Heart left ventricle (tissue), 13 donors: ENCODE results near the gene PCDHA6.

Experiments
- POLR2A ChIP-seq, 2 donors: fragments of 450-650 bp; IDR thresholded peaks; one replicate each; pipeline ENCODE4 v1.6.1; 2017; ENCODE audit warnings: antibody characterized with exemption in 2 of 2, mild to moderate bottlenecking in 2 of 2, moderate library complexity in 2 of 2
- TF ChIP-seq, protein P1 (sequence below), 12 donors: fragments of 200-600 bp; sonication (generic) in 4 of 12; IDR thresholded peaks; one replicate each; pipeline versions ENCODE4 v1.5.0 to v1.8.0; 2018 to 2022; ENCODE audit warnings: antibody characterized with exemption in 12 of 12, mild to moderate bottlenecking in 5 of 12
- donor health status: ischemic (EF 13 %, LVEDD 7.1; RV severe dilation, severe dysfunction).
- donor health status: DM: no; HTN: yes; CAD: no.
- donor health status: DM: no; HTN: no; CAD: no.
- donor health status: ischemic (EF 25% LVEDD 6.9; RV normal size, moderate dysfunction).
- donor health status: ischemic (EF 25% LVEDD 5.7; RV mildly dilated, moderate dysfunction).
- donor health status: ischemic (EF 35%, LVEDD 5.7; RV mildly dilated, moderate dysfunction).
- donor health status: nonischemic (EF 11% LVEDD 7.7; RV severe dilation, severe dysfunction).
- donor health status: DM: yes; HTN: yes; CAD: no.
- donor health status: PGD.
- donor health status: ischemic (EF 29% LVEDD 5.4; RV normal size, mild dysfunction).
- donor health status: nonischemic (EF 23%, LVEDD 6.1; RV moderate dilation, normal function).

DNA sequence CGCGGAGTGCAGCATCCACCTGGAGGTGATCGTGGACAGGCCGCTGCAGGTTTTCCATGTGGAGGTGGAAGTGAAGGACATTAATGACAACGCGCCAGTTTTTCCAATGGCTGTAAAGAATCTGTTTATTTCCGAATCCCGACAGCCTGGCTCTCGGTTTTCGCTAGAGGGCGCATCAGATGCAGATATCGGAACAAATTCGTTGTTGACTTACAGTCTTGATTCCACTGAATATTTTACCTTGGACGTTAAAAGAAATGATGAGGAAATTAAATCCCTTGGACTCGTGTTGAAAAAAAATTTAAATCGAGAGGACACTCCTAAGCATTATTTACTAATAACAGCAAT, 26.3 kb upstream of the PCDHA6 start:
- no peak for TF ChIP-seq POLR2A (IDR thresholded peaks at IDR 0.05)
- TF ChIP-seq, protein P1, sequence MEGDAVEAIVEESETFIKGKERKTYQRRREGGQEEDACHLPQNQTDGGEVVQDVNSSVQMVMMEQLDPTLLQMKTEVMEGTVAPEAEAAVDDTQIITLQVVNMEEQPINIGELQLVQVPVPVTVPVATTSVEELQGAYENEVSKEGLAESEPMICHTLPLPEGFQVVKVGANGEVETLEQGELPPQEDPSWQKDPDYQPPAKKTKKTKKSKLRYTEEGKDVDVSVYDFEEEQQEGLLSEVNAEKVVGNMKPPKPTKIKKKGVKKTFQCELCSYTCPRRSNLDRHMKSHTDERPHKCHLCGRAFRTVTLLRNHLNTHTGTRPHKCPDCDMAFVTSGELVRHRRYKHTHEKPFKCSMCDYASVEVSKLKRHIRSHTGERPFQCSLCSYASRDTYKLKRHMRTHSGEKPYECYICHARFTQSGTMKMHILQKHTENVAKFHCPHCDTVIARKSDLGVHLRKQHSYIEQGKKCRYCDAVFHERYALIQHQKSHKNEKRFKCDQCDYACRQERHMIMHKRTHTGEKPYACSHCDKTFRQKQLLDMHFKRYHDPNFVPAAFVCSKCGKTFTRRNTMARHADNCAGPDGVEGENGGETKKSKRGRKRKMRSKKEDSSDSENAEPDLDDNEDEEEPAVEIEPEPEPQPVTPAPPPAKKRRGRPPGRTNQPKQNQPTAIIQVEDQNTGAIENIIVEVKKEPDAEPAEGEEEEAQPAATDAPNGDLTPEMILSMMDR (IDR thresholded peaks at IDR 0.05) = peak in 7 of 12 donors; percentile 12 to 43 (median 28)
